HG03378 (cell line): ENCODE results near the gene TIGD1.
"Not testable (repeated sequence)": the region's sequence is repeated elsewhere in the genome, so short reads cannot be mapped to it uniquely, and the experiment has no call there.

Source experiments
- ATAC-seq: cut with Tn5 transposase; IDR thresholded peaks from one replicate; pipeline ENCODE4 v1.9.1; 2021; ENCODE audit warnings: mild to moderate bottlenecking, moderate library complexity; ENCODE audit not compliant: unreplicated experiment

The TIGD1 gene

GRCh38 chr2:232540441-232541041 is 9.8 kb downstream of the TIGD1 start:
- no peak for ATAC-seq

DNA sequence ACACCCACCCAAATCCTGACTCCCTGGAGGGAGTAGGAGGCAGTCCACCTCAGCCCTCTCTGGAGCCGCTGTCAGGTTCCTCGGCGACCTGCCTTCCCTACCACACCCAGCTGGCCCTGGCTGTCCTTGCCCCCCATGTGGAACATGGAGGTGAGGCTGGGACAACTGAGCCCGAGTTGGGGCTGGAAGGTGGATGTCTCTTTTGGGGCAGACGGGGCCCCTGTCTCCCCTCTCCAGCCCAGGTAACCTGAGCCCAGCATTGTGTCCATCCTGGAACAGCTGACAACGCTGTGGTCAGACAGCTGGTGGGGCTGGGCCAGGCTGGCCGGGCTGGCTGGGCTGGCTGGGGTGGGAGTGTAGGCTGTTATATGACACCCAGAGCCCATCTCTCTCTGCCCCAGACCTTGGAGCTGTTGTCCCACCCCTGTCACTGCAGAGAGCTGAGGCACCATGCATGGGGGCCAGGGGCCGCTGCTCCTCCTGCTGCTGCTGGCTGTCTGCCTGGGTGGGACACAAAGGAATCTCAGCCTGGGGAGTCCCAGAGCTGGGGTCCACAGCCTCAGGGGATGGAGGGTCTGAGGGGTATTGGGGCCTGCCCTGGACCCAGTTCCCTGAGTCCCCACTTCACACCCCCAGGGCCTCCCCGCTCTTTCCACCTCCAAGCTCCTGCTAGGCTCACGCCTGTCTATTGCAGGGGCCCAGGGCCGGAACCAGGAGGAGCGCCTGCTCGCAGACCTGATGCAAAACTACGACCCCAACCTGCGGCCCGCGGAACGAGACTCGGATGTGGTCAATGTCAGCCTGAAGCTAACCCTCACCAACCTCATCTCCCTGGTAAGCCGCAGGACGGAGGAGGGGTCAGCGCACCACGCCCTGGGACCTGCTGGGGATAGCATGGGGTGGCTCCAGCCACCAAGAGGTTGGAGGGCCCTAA is 10.8 kb downstream of the TIGD1 start, which contains the start of gene CHRNG:
Gene CHRNG (plus strand): TSS at position 395 of the 934 bp plus-strand sequence. CDS start 56 bp downstream, at position 451.
- no peak for ATAC-seq

DNA sequence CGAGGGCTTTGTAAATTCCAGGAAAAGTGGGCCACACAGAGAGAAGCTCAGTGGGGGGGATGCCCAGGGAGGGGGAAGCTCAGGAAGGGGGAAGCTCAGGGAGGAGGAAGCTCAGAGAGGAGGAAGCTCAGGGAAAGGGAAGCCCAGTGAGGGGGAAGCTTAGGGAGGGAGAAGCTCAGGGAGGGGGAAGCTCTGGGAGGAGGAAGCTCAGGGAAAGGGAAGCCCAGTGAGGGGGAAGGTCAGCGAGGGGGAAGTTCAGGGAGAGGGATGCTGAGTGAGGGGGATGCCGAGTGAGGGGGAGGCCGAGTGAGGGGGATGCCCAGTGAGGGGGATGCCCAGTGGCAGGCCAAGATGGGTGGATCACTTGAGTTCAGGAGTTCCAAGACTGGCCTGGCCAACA is 11.7 kb downstream of the TIGD1 start:
- ATAC-seq = no peak

GRCh38 chr2:232537499-232537898 is 12.9 kb downstream of the TIGD1 start:
- ATAC-seq = no peak

GRCh38 chr2:232537079-232537478 is 13.3 kb downstream of the TIGD1 start:
- ATAC-seq = no peak

DNA sequence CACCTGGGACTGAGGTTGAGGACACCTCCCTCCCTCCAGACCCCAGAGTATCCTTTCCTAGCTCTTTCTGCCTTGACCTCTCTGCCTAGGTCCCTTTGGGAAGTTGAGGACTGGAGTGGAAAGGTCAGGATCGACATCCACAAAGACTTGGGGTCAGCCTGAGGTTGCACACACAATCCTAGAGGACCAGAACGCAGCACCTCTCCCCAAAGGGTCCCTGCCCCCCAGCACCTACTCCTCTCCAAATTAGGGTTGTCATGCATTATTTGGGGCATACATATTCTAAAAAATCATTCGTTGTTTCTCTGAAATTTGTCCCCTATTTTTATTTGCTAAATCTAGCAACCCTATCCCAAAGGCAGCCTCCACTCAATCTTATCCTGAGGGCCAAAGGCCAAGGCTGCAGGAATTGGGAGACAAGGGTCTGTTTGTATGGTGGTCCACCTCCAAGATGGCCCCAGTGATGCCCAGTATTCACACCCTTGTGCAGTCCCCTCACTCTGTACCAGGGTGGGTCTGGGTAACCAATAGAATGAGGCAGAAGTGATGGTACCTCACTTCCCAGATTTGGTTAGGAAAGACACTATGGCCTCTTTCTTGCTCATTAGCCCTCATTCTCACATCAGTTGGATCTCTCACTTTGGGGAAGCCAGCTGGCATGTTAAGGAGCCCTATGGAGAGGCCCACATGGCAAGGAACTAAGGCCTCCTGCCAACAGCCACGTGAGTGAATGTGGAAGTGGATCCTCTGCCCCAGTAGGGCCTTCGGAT is 14.4 kb downstream of the TIGD1 start:
- no peak for ATAC-seq

- ATAC-seq = no peak
Measured at GRCh38 chr2:232534940-232535651, 15.3 kb downstream of the TIGD1 start.

GRCh38 chr2:232533944-232534710 is 16.2 kb downstream of the TIGD1 start:
- no peak for ATAC-seq

GRCh38 chr2:232532821-232533220 is 17.5 kb downstream of the TIGD1 start:
- not testable (repeated sequence) for ATAC-seq

- ATAC-seq = no peak
Measured at GRCh38 chr2:232532419-232532818, 17.9 kb downstream of the TIGD1 start.

- no peak for ATAC-seq
Measured at GRCh38 chr2:232530626-232531260, 19.6 kb downstream of the TIGD1 start.

GRCh38 chr2:232529806-232530547 is 20.4 kb downstream of the TIGD1 start:
- no peak for ATAC-seq

DNA sequence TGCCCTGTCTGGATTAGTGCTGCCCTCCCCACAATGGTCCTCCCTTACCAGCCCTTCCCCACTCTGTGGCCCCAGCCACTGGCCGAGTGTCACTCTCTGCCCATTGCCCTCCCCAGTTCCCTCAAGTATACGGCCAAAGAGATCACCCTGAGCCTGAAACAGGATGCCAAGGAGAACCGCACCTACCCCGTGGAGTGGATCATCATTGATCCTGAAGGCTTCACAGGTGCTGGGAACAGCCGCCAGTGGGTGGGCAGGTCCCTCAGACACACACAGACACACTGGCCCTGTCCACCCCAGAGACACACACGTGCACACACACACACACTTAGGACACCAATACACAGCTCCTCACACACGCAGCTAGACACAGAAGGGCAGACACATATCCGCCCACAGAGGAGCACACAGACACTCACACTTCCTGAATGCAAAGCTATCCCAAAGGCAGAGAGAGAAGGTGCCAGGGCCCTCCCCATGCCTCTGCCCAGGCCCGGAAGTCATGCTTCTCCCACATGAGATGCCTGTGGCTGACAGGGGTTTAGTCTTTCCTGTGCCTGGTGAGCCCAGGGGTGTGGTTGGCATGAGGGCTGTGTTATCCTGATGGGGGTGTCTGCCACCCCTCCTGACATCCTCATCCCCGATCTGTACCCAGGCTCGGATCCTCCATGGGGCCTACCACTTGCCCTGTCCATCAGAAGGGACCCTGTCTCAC is 21.5 kb downstream of the TIGD1 start:
- no peak for ATAC-seq

- no peak for ATAC-seq
Measured at GRCh38 chr2:232527905-232528470, 22.4 kb downstream of the TIGD1 start.

DNA sequence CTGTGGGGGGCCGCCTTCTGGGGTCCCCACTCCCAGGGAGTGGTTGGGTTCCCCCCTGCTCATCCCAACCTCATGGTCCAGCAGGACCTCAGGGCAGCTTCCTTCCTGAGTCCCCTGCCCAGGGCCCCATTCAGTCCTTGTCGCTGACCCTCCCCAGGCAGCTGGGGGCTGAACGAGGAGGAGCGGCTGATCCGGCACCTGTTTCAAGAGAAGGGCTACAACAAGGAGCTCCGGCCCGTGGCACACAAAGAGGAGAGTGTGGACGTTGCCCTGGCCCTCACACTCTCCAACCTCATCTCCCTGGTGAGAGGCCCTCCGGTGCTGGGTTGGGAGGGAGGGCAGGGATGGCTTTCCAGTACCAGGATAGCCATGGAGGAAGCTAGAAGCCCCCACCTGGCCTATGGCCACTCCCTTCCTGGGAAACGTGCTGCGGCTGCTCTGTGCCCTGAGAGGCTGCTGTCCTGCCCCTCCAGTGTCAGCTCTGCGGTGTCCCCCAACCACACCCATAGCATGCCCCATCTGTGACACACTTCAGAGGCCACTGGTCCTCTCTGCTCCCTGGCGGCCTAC is 23.9 kb downstream of the TIGD1 start:
- no peak for ATAC-seq

DNA sequence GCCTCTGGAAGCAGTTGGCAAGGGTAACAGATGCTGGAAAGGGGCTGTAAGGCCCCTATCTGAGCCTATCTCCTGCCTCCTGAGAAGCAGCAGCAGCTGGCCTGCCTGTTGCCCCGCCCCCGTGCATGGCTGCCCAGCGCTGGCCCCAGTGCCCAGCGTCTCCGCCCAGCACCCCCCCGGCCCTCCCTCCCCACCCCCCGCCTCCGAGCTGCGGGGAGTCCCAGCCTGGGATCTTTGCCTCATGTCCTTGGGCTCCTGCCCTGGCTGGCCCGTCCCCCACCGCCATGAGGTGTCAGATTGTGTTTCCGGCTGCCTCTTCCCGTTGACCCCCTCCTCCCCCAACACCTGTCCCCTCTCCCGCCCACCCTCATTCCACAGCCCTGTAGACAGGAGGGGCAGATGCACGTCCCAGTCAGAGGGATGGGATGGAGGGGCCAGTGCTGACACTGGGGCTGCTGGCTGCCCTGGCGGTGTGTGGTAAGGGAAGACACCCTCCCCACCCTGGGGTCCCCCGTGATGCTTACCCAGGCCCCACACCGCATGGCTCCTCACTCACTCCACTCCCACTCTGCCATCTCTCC is 24.5 kb downstream of the TIGD1 start, which contains the start of gene CHRND:
Gene CHRND (plus strand): TSS at position 370 of the 581 bp plus-strand sequence. CDS start 56 bp downstream, at position 426.
- ATAC-seq = no peak

DNA sequence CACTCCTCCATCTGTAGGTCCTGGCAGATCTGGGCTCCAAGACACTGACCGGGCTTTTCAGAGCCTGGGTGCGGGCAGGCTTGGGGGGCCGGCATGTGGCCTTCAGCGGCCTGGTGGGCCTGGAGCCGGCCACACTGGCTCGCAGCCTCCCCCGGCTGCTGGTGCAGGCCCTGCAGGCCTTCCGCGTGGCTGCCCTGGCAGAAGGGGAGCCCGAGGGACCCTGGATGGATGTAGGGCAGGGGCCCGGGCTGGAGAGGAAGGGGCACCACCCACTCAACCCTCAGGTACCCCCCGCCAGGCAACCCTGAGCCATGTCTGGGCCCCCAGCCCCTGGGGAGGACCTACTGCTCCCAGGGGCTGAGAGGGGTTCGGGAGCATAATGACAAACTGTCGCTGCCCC is 25.2 kb downstream of the TIGD1 start:
- ATAC-seq = no peak
